Left ventricle myocardium inferior (tissue), 1 donor: ENCODE data around the gene NINJ2. TPM values are rescaled to one million over a fixed set of nuclear protein-coding genes. Genes with fewer than 3 reads are reported as not detected.
A peak's percentile ranks its signal among the peaks of the same experiment; 100 is the strongest.

Experiments
- DNase-seq: peaks from one replicate; pipeline ENCODE4 v3.0.0-alpha.2; 2020
- H3K27ac ChIP-seq: fragments of 200-600 bp; replicated peaks from 2 replicates; pipeline ENCODE4 v1.8.0; 2021
- H3K27me3 ChIP-seq: fragments of 200-600 bp; 2 replicates; pipeline ENCODE4 v1.8.0; 2021; ENCODE audit warnings: low read depth
- H3K36me3 ChIP-seq: fragments of 200-600 bp; 2 replicates; pipeline ENCODE4 v1.8.0; 2021
- H3K4me1 ChIP-seq: fragments of 200-600 bp; 2 replicates; pipeline ENCODE4 v1.8.0; 2021
- H3K4me3 ChIP-seq: fragments of 200-600 bp; 2 replicates; pipeline ENCODE4 v1.8.0; 2021; ENCODE audit warnings: mild to moderate bottlenecking, moderate library complexity
- H3K9me3 ChIP-seq: fragments of 200-600 bp; replicated peaks from 2 replicates; pipeline ENCODE4 v1.8.0; 2021
- intact Hi-C: fragments of 100-400 bp; cut with micrococcal nuclease; formaldehyde crosslinking; loops from one replicate; pipeline ENCODE4 v1.11.0; 2022
- total RNA-seq: library from RNA; stranded (reverse); fragmentation: NEBNext Ultra II Directional; extraction: Animal tissue kit (Norgen Biotek cat#: 25700); gene quantifications from one replicate; pipeline ENCODE4 v1.2.1, GENCODE V29; 2021
- TF ChIP-seq, protein P1 (sequence below): fragments of 200-600 bp; IDR thresholded peaks from 2 replicates; pipeline ENCODE4 v1.8.0; 2021; ENCODE audit warnings: antibody characterized with exemption, mild to moderate bottlenecking, borderline replicate concordance
- donor health status: DM: no; HTN: yes; CAD: no; lungs with severe emphysema.

Gene NINJ2
- total RNA-seq, 1 donor from 2014 or later: 4.6 TPM

DNA sequence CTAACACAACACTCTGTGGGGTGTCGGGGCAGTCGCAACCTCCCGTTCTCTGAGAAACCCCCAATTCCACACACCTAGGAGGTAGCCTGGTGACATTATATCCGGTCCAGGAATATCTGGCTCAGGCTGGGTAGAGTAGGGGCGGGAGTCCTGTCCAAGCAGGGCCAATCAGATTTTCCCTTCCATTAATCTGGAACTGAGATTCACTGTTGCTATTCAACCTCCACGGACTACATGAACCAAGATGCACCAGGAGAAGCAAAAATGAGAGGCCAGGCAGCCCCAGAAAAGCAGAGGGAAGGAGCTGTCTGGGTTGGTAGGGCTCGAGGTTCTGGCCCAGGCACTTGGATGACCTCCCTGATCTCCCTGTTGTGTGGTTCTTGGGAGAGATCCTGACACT is 51.0 kb downstream of the NINJ2 start:
- peak overlapping the region; percentile 21 for H3K27ac ChIP-seq
- intact Hi-C loops: no loop called here
- H3K36me3 ChIP-seq: no peaks in the 10 kb centered on the region
- H3K9me3 ChIP-seq: no peaks in the 10 kb centered on the region
- no peak overlapping the region for H3K4me3 ChIP-seq
- DNase-seq: no peak
- TF ChIP-seq, protein P1, sequence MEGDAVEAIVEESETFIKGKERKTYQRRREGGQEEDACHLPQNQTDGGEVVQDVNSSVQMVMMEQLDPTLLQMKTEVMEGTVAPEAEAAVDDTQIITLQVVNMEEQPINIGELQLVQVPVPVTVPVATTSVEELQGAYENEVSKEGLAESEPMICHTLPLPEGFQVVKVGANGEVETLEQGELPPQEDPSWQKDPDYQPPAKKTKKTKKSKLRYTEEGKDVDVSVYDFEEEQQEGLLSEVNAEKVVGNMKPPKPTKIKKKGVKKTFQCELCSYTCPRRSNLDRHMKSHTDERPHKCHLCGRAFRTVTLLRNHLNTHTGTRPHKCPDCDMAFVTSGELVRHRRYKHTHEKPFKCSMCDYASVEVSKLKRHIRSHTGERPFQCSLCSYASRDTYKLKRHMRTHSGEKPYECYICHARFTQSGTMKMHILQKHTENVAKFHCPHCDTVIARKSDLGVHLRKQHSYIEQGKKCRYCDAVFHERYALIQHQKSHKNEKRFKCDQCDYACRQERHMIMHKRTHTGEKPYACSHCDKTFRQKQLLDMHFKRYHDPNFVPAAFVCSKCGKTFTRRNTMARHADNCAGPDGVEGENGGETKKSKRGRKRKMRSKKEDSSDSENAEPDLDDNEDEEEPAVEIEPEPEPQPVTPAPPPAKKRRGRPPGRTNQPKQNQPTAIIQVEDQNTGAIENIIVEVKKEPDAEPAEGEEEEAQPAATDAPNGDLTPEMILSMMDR: no peak
- H3K4me1 ChIP-seq: peaks cover 88% of the 10 kb centered on the region
- no peaks in the 10 kb centered on the region for H3K27me3 ChIP-seq

GRCh38 chr12:611721-612120 is 51.5 kb downstream of the NINJ2 start:
- H3K4me1 ChIP-seq: peaks cover 88% of the 10 kb centered on the region
- H3K27ac ChIP-seq: peak overlapping the region; percentile 75

DNA sequence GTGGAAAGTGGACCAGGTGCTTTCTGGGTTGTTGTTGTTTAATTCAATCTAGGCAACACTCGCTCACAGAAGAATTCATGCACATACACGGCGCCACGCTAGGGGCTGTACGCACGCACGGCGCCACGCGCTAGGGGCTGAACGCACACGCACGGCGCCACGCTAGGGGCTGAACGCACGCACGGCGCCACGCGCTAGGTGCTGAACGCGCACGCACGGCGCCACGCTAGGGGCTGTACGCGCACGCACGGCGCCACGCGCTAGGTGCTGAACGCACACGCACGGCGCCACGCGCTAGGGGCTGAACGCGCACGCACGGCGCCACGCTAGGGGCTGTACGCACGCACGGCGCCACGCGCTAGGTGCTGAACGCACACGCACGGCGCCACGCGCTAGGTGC is 54.3 kb downstream of the NINJ2 start:
- H3K27me3 ChIP-seq: no peaks in the 10 kb centered on the region
- DNase-seq: no peak
- no peaks in the 10 kb centered on the region for H3K36me3 ChIP-seq
- peaks cover 75% of the 10 kb centered on the region for H3K4me1 ChIP-seq
- peak overlapping the region; percentile 78 for H3K27ac ChIP-seq
- no peak overlapping the region for H3K4me3 ChIP-seq
- intact Hi-C loops: no loop called here
- H3K9me3 ChIP-seq: no peaks in the 10 kb centered on the region
- TF ChIP-seq, protein P1: no peak

More at GRCh38 chr12:611721-612120, 51.5 kb downstream of the NINJ2 start:
- DNase-seq: no peak
- intact Hi-C loops: no loop called here
- Histone ChIP-seq H3K4me3 (no peak overlapping the region), H3K9me3 (no peaks in the 10 kb centered on the region), H3K27me3 (no peaks in the 10 kb centered on the region), H3K36me3 (no peaks in the 10 kb centered on the region)
- TF ChIP-seq, protein P1: no peak

GRCh38 chr12:608413-608812 is 54.8 kb downstream of the NINJ2 start:
- no peaks in the 10 kb centered on the region for H3K9me3 ChIP-seq
- H3K27ac ChIP-seq: peak overlapping the region; percentile 78
- TF ChIP-seq, protein P1: no peak
- peaks cover 74% of the 10 kb centered on the region for H3K4me1 ChIP-seq
- intact Hi-C loops: no loop called here
- no peak overlapping the region for H3K4me3 ChIP-seq
- H3K27me3 ChIP-seq: no peaks in the 10 kb centered on the region
- H3K36me3 ChIP-seq: no peaks in the 10 kb centered on the region
- no peak for DNase-seq

DNA sequence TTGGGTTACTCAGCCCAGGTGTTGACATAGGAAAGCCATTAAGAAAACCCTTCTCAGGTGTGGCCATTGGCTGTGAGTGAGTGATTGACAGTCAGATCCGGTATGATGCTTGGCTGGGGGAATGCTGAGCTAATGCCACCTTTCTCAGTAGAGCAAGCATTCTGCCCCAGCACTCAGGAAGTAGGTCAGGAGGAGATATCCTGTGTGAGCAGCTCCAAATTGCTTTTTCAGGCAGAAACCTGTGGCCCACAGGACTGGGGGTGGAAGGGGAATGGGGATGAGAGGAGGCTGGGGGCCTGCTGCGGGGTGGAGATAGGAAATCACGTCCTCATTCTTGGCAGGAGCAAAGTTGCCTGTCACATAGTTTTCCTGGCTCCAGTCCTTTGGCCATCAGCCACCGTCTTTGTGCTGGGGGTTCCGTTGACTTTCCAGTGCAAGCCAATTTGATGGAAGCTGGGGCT is 55.7 kb downstream of the NINJ2 start:
- intact Hi-C loops: no loop called here
- Histone ChIP-seq H3K27me3 (no peaks in the 10 kb centered on the region), H3K9me3 (no peaks in the 10 kb centered on the region), H3K4me1 (peaks cover 67% of the 10 kb centered on the region), H3K36me3 (no peaks in the 10 kb centered on the region), H3K4me3 (no peak overlapping the region), H3K27ac (peak overlapping the region; percentile 78)
- peak; percentile 80 for DNase-seq
- TF ChIP-seq, protein P1: no peak
